ENCODE data around the gene PIEZO2. TPM values are rescaled to one million over a fixed set of nuclear protein-coding genes. Genes with fewer than 3 reads are reported as not detected.
A peak's percentile ranks its signal among the peaks of the same experiment; 100 is the strongest.

Gene PIEZO2
- total RNA-seq, 1 donor from 2014 or later = 5.3 TPM

- Histone ChIP-seq H3K9ac (ENCODE audit: low read length) (peak overlapping the region; percentile 2), H3K79me2 (ENCODE audit: insufficient read depth, low read length) (no peaks in the 10 kb centered on the region), H3K4me3 (ENCODE audit: insufficient read depth, low read depth, low read length) (no peak overlapping the region), H3K4me2 (ENCODE audit: low read length) (peak overlapping the region; percentile 59), H3K27ac (ENCODE audit: low read depth, low read length) (peak overlapping the region; percentile 72), H3K9me3 (ENCODE audit: insufficient read depth, low read depth, low read length) (no peaks in the 10 kb centered on the region), H3K36me3 (ENCODE audit: insufficient read depth, low read length) (no peaks in the 10 kb centered on the region), H2AFZ (ENCODE audit: low read depth, low read length) (no peak overlapping the region), H3K4me1 (ENCODE audit: insufficient read depth, low read length) (no peaks in the 10 kb centered on the region), H3K27me3 (ENCODE audit: insufficient read depth, low read length) (no peaks in the 10 kb centered on the region), H4K20me1 (ENCODE audit: insufficient read depth, low read length) (no peaks in the 10 kb centered on the region)
- DNase-seq (ENCODE audit: low read depth) = peak; percentile 16
- Mint-ChIP-seq H3K36me3 (ENCODE audit: low read depth, unreplicated experiment) (no peaks in the 10 kb centered on the region), H3K4me1 (ENCODE audit: low read depth, unreplicated experiment) (peaks cover 11% of the 10 kb centered on the region), H3K27me3 (ENCODE audit: low read depth, unreplicated experiment) (no peaks in the 10 kb centered on the region), H3K9me3 (ENCODE audit: unreplicated experiment) (no peaks in the 10 kb centered on the region), H3K4me3 (ENCODE audit: unreplicated experiment) (no peak overlapping the region), H3K27ac (ENCODE audit: unreplicated experiment) (no peak overlapping the region)
- FAIRE-seq = no peak
- TF ChIP-seq CTCF (IDR thresholded peaks at IDR 0.05; ENCODE audit: insufficient read depth, low read depth, low read length) (no peak), EZH2 (IDR thresholded peaks at IDR 0.05; ENCODE audit: insufficient read depth, low read length) (no peak)
Observed at GRCh38 chr18:11115276-11115675, 34.1 kb downstream of the PIEZO2 start.

GRCh38 chr18:11114653-11115052 lies 34.7 kb downstream of the PIEZO2 start:
- DNase-seq (ENCODE audit: low read depth) (peak; percentile 20), FAIRE-seq (no peak)
- Histone ChIP-seq H2AFZ (ENCODE audit: low read depth, low read length) (no peak overlapping the region), H3K9ac (ENCODE audit: low read length) (peak overlapping the region; percentile 2), H3K4me1 (ENCODE audit: insufficient read depth, low read length) (no peaks in the 10 kb centered on the region), H3K4me2 (ENCODE audit: low read length) (peak overlapping the region; percentile 59), H3K9me3 (ENCODE audit: insufficient read depth, low read depth, low read length) (no peaks in the 10 kb centered on the region), H3K79me2 (ENCODE audit: insufficient read depth, low read length) (no peaks in the 10 kb centered on the region), H3K27ac (ENCODE audit: low read depth, low read length) (peak overlapping the region; percentile 72), H3K27me3 (ENCODE audit: insufficient read depth, low read length) (no peaks in the 10 kb centered on the region), H3K4me3 (ENCODE audit: insufficient read depth, low read depth, low read length) (no peak overlapping the region), H3K36me3 (ENCODE audit: insufficient read depth, low read length) (no peaks in the 10 kb centered on the region), H4K20me1 (ENCODE audit: insufficient read depth, low read length) (no peaks in the 10 kb centered on the region)
- H3K27me3 Mint-ChIP-seq (ENCODE audit: low read depth, unreplicated experiment) = no peaks in the 10 kb centered on the region
- H3K36me3 Mint-ChIP-seq (ENCODE audit: low read depth, unreplicated experiment) = no peaks in the 10 kb centered on the region
- H3K4me3 Mint-ChIP-seq (ENCODE audit: unreplicated experiment) = no peak overlapping the region
- no peak for TF ChIP-seq CTCF (IDR thresholded peaks at IDR 0.05; ENCODE audit: insufficient read depth, low read depth, low read length)
- no peak for TF ChIP-seq EZH2 (IDR thresholded peaks at IDR 0.05; ENCODE audit: insufficient read depth, low read length)
- no peaks in the 10 kb centered on the region for H3K9me3 Mint-ChIP-seq (ENCODE audit: unreplicated experiment)
- peaks cover 7% of the 10 kb centered on the region for H3K4me1 Mint-ChIP-seq (ENCODE audit: low read depth, unreplicated experiment)
- H3K27ac Mint-ChIP-seq (ENCODE audit: unreplicated experiment) = no peak overlapping the region

GRCh38 chr18:11113937-11114336 lies 35.4 kb downstream of the PIEZO2 start:
- Histone ChIP-seq H3K4me1 (ENCODE audit: insufficient read depth, low read length) (no peaks in the 10 kb centered on the region), H3K4me2 (ENCODE audit: low read length) (no peak overlapping the region), H2AFZ (ENCODE audit: low read depth, low read length) (no peak overlapping the region), H3K79me2 (ENCODE audit: insufficient read depth, low read length) (no peaks in the 10 kb centered on the region), H3K27me3 (ENCODE audit: insufficient read depth, low read length) (no peaks in the 10 kb centered on the region), H3K9me3 (ENCODE audit: insufficient read depth, low read depth, low read length) (no peaks in the 10 kb centered on the region), H3K4me3 (ENCODE audit: insufficient read depth, low read depth, low read length) (no peak overlapping the region), H3K9ac (ENCODE audit: low read length) (no peak overlapping the region), H4K20me1 (ENCODE audit: insufficient read depth, low read length) (no peaks in the 10 kb centered on the region), H3K27ac (ENCODE audit: low read depth, low read length) (no peak overlapping the region), H3K36me3 (ENCODE audit: insufficient read depth, low read length) (no peaks in the 10 kb centered on the region)
- Mint-ChIP-seq H3K27ac (ENCODE audit: unreplicated experiment) (no peak overlapping the region), H3K36me3 (ENCODE audit: low read depth, unreplicated experiment) (no peaks in the 10 kb centered on the region), H3K9me3 (ENCODE audit: unreplicated experiment) (no peaks in the 10 kb centered on the region), H3K27me3 (ENCODE audit: low read depth, unreplicated experiment) (no peaks in the 10 kb centered on the region), H3K4me1 (ENCODE audit: low read depth, unreplicated experiment) (peaks cover 10% of the 10 kb centered on the region), H3K4me3 (ENCODE audit: unreplicated experiment) (no peak overlapping the region)
- no peak for FAIRE-seq
- TF ChIP-seq EZH2 (IDR thresholded peaks at IDR 0.05; ENCODE audit: insufficient read depth, low read length) = no peak
- TF ChIP-seq CTCF (IDR thresholded peaks at IDR 0.05; ENCODE audit: insufficient read depth, low read depth, low read length) = no peak
- DNase-seq (ENCODE audit: low read depth) = no peak
